Thyroid gland (tissue), 4 donors: ENCODE data around the gene PLCH1. TPM values are rescaled to one million over a fixed set of nuclear protein-coding genes. Genes with fewer than 3 reads are reported as not detected.

Experiments
- DNase-seq, 2 donors: peaks; one replicate each; pipeline ENCODE4 v3.0.0-alpha.2; 2019
- H3K27ac ChIP-seq, 3 donors: fragments of 200-600 bp; sonication (generic); 1 replicate in 2 of 3; 2 replicates in 1 of 3; pipeline ENCODE4 v1.5.1; 2016 to 2019; ENCODE audit warnings: mild to moderate bottlenecking in 1 of 3, moderate library complexity in 1 of 3
- H3K27me3 ChIP-seq: fragments of 200-600 bp; sonication (generic); one replicate; pipeline ENCODE4 v1.5.1; 2019
- H3K36me3 ChIP-seq, 2 donors: fragments of 200-600 bp; sonication (generic); one replicate each; pipeline ENCODE4 v1.5.1; 2016 to 2019
- H3K4me1 ChIP-seq, 2 donors: fragments of 200-600 bp; sonication (generic); one replicate each; pipeline ENCODE4 v1.5.1; 2017 to 2019
- H3K4me3 ChIP-seq, 3 donors: fragments of 200-600 bp; sonication (generic); replicated peaks in 1 of 3; 1 replicate in 2 of 3; 2 replicates in 1 of 3; pipeline ENCODE4 v1.5.1; 2016; ENCODE audit warnings: mild to moderate bottlenecking in 1 of 3
- H3K9me3 ChIP-seq: fragments of 200-600 bp; sonication (generic); one replicate; pipeline ENCODE4 v1.5.1; 2017
- POLR2A ChIP-seq, 2 donors: fragments of 450-650 bp; IDR thresholded peaks; one replicate each; pipeline ENCODE4 v1.6.1; 2017; ENCODE audit warnings: antibody characterized with exemption in 2 of 2, mild to moderate bottlenecking in 2 of 2, moderate library complexity in 1 of 2
- WGBS, 2 donors: methylation state at CpG; one replicate each; pipeline ENCODE4 v1.1.5; 2017; 5-methylcytosine and 5-hydroxymethylcytosine counted together
- intact Hi-C: fragments of 100-400 bp; cut with DNase I; formaldehyde crosslinking; loops from one replicate; pipeline ENCODE4 v1.15.1; 2023
- total RNA-seq, 4 donors: library from RNA; depleted of rRNA; stranded (reverse); fragments of >200 nt; gene quantifications; one replicate each; pipeline ENCODE4 v1.2.3, GENCODE V29; 2016
- TF ChIP-seq, protein P1 (sequence below), 6 experiments: fragments of 200-600 bp in 3 of 6; fragments of 450-650 bp in 3 of 6; sonication (generic) in 3 of 6; IDR thresholded peaks; one replicate each; pipeline ENCODE4 v1.5.1; 2016 to 2019; ENCODE audit warnings: antibody characterized with exemption in 6 of 6, mild to moderate bottlenecking in 2 of 6, inconsistent platforms in 1 of 6, moderate library complexity in 1 of 6

Gene PLCH1
- total RNA-seq, 4 donors from 2014 or later = 4.3 to 20.6 (median 14.1) TPM

GRCh38 chr3:155701882-155702465, 42.9 kb downstream of the PLCH1 start:
- no peak for DNase-seq
- H3K9me3 ChIP-seq = no peaks in the 10 kb centered on the region
- intact Hi-C loops = loop anchor here (5.0 kb wide), 1 partner anchor 350 kb away; no protein-coding TSS in a partner anchor
- 21 to 26% methylated on average over 5 of the region's 5 CpGs for WGBS, 2 donors
- no peak overlapping the region for H3K4me3 ChIP-seq
- H3K27ac ChIP-seq = peak overlapping the region; percentile 83 to 97 (median 87)
- H3K4me1 ChIP-seq = peaks cover 20 to 26% of the 10 kb centered on the region in 2 donors
- TF ChIP-seq, protein P1, sequence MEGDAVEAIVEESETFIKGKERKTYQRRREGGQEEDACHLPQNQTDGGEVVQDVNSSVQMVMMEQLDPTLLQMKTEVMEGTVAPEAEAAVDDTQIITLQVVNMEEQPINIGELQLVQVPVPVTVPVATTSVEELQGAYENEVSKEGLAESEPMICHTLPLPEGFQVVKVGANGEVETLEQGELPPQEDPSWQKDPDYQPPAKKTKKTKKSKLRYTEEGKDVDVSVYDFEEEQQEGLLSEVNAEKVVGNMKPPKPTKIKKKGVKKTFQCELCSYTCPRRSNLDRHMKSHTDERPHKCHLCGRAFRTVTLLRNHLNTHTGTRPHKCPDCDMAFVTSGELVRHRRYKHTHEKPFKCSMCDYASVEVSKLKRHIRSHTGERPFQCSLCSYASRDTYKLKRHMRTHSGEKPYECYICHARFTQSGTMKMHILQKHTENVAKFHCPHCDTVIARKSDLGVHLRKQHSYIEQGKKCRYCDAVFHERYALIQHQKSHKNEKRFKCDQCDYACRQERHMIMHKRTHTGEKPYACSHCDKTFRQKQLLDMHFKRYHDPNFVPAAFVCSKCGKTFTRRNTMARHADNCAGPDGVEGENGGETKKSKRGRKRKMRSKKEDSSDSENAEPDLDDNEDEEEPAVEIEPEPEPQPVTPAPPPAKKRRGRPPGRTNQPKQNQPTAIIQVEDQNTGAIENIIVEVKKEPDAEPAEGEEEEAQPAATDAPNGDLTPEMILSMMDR (IDR thresholded peaks at IDR 0.05) = peak; percentile 24 to 93 (median 61)
- no peak for TF ChIP-seq POLR2A (IDR thresholded peaks at IDR 0.05)
- H3K27me3 ChIP-seq = no peaks in the 10 kb centered on the region
- no peaks in the 10 kb centered on the region for H3K36me3 ChIP-seq

GRCh38 chr3:155697542-155697941, 47.3 kb downstream of the PLCH1 start:
- Histone ChIP-seq H3K4me3 (no peak overlapping the region), H3K36me3 (no peaks in the 10 kb centered on the region), H3K27ac (no peak overlapping the region), H3K27me3 (no peaks in the 10 kb centered on the region), H3K4me1 (peaks cover 0 to 9% of the 10 kb centered on the region in 2 donors), H3K9me3 (no peaks in the 10 kb centered on the region)
- TF ChIP-seq, protein P1 (IDR thresholded peaks at IDR 0.05) = no peak
- no peak for TF ChIP-seq POLR2A (IDR thresholded peaks at IDR 0.05)
- 84 to 87% methylated on average over 2 of the region's 2 CpGs for WGBS, 2 donors
- DNase-seq = no peak
- intact Hi-C loops = no loop called here

GRCh38 chr3:155690921-155691320, 54.0 kb downstream of the PLCH1 start:
- H3K4me1 ChIP-seq = peaks cover 6 to 10% of the 10 kb centered on the region in 2 donors
- H3K4me3 ChIP-seq = no peak overlapping the region
- H3K27ac ChIP-seq = no peak overlapping the region
- DNase-seq = no peak
- H3K27me3 ChIP-seq = no peaks in the 10 kb centered on the region
- intact Hi-C loops = no loop called here
- no peak for TF ChIP-seq POLR2A (IDR thresholded peaks at IDR 0.05)
- TF ChIP-seq, protein P1 (IDR thresholded peaks at IDR 0.05) = no peak
- H3K36me3 ChIP-seq = no peaks in the 10 kb centered on the region
- no peaks in the 10 kb centered on the region for H3K9me3 ChIP-seq

- Histone ChIP-seq H3K27me3 (no peaks in the 10 kb centered on the region), H3K4me1 (peaks cover 6 to 10% of the 10 kb centered on the region in 2 donors), H3K36me3 (no peaks in the 10 kb centered on the region), H3K9me3 (no peaks in the 10 kb centered on the region), H3K27ac (no peak overlapping the region), H3K4me3 (no peak overlapping the region)
- no peak for TF ChIP-seq POLR2A (IDR thresholded peaks at IDR 0.05)
- TF ChIP-seq, protein P1 (IDR thresholded peaks at IDR 0.05) = no peak
- no peak for DNase-seq
- intact Hi-C loops = no loop called here
- WGBS, 2 donors = 90 to 94% methylated on average over 3 of the region's 3 CpGs
Measured at GRCh38 chr3:155688481-155688880, 56.4 kb downstream of the PLCH1 start.

DNA sequence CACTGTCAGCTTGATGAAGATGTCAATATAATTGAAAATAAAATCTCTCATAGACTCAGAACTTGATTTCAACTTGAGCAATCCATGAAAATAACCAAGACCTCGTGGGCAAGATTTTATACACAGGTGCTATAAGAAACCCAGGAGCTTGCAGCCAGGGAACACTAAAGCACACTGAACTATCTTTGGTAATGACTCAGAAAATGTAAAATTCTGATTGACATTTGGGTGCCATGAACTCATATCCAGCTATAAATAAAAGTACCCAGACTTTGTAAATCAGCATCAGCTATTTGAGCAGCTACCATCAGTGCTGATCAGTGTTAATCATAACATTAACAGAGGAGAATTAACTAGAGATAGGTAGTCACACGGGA, 61.5 kb downstream of the PLCH1 start:
- intact Hi-C loops = no loop called here
- Histone ChIP-seq H3K9me3 (no peaks in the 10 kb centered on the region), H3K4me3 (no peak overlapping the region), H3K36me3 (no peaks in the 10 kb centered on the region), H3K27me3 (no peaks in the 10 kb centered on the region), H3K27ac (no peak overlapping the region), H3K4me1 (peaks cover 9 to 10% of the 10 kb centered on the region in 2 donors)
- no peak for TF ChIP-seq POLR2A (IDR thresholded peaks at IDR 0.05)
- TF ChIP-seq, protein P1 (IDR thresholded peaks at IDR 0.05) = no peak
- no peak for DNase-seq
- WGBS, 2 donors = 83 to 84% methylated on average over 2 of the region's 2 CpGs
